NCI-H510A (cell line): ENCODE results near the gene PCARE.

Experiments used
- DNase-seq: peaks from one replicate; lab custom pipeline; 2025; lab: John Stamatoyannopoulos, UW

PCARE gene

GRCh38 chr2:29063056-29063455 is 11.3 kb downstream of the PCARE start:
- no peak for DNase-seq

- no peak for DNase-seq
Measured at GRCh38 chr2:29062371-29062770, 12.0 kb downstream of the PCARE start.

GRCh38 chr2:29061616-29062015 is 12.7 kb downstream of the PCARE start:
- no peak for DNase-seq

DNA sequence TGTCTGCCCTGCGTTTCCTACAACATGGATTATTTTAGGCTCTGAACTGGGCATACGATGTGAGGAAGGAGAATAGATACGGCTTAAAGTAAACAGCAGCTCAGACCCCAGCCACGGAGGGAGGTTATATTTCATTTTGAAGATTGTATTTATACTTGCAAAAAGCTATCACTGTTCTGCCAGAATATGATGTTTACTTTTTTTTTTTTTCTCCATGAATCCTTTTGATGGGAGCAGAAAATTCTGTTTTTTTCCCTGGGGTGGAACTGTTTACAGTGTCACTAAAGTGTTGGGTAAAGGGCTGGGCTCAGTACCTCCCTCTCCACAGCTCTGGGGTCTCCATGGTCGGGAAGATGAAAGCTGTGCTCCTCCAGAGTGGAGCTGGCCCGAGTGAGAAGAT is 13.1 kb downstream of the PCARE start:
- DNase-seq, result no peak

DNA sequence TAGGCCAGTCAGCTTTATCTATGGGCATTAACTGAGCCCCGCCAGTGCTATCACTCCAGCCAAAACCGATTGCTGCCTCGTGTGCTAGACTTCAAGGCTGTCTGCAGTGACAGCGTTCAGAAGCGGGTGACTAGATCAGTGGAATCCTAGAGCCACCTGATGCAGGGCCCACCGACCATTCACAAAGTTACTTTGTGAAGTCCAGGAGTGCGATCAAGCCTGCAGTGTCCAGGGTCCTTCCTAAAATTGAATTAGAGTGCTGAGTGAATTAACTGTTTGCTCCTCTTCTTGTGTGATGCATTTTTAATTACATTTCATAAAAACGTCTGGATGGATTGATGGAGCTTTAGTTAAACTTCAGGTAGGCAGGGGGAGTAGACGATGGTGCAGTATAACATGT is 13.9 kb downstream of the PCARE start:
- no peak for DNase-seq

GRCh38 chr2:29059624-29060023 is 14.7 kb downstream of the PCARE start:
- DNase-seq, result no peak

GRCh38 chr2:29057006-29057405 is 17.3 kb downstream of the PCARE start:
- no peak for DNase-seq

DNA sequence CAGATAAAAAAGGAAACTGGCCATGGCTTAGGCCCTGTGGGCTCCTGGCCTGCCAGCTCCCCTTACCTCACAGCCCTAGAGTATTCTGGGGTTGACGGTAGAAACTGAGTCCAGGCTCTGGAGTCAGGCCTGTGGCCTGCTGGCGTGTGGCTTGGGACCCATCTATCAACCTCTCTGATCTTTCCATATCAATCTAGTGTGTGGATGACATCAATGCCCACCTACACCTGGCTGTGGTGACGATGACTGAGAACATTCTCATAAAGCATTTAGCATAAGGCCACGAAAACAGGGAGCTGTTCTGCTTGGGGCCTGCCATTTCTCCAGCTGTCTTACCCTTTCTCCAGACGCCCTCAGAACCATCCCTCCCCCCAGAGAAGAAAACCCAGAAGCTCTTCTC is 17.9 kb downstream of the PCARE start:
- no peak for DNase-seq

- DNase-seq, result no peak
Measured at GRCh38 chr2:29055601-29056000, 18.7 kb downstream of the PCARE start.

DNA sequence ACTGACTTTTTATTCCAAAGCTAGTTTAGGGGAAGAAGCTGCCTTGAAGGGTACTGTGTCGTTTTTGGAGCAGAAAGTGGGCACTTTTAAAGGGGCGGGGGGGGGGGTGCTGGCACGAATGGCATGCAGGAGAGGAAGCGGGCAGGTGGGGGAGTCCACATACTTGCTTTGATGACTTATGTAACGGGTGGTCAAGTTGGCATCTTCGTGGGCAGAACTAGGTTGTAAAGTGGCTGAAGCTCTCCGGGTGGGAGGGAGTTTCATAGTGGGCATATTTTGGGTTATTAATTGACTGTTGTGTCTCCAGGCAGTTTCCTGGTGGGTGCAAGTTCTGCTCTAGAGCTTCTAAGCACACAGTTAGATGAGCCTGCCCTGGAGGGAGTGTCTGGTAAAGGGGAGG is 19.9 kb downstream of the PCARE start:
- no peak for DNase-seq

GRCh38 chr2:29053670-29054400 is 20.5 kb downstream of the PCARE start:
- no peak for DNase-seq

DNA sequence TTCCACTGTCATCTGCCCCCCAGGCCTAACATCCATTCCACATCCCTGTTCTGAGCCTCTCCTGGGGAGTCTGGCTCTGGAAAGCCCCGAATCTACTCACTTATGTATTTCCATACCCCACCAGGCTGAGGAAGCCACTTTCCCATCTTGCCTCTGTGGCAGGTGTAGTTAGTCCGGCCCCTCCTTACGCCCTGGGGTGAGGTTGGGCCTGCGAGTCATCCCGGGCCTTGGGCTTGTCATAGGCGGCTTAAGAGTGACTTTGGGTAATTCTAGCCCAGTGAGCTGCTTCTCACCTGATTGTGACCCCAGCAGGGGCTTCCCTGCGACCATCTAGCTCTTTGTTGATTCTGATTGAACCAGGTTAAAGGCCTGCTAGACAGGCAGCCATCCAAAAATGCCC is 21.1 kb downstream of the PCARE start:
- no peak for DNase-seq

- DNase-seq, result no peak
Measured at GRCh38 chr2:29052807-29053206, 21.5 kb downstream of the PCARE start.

GRCh38 chr2:29051730-29052129 is 22.6 kb downstream of the PCARE start:
- DNase-seq, result no peak

DNA sequence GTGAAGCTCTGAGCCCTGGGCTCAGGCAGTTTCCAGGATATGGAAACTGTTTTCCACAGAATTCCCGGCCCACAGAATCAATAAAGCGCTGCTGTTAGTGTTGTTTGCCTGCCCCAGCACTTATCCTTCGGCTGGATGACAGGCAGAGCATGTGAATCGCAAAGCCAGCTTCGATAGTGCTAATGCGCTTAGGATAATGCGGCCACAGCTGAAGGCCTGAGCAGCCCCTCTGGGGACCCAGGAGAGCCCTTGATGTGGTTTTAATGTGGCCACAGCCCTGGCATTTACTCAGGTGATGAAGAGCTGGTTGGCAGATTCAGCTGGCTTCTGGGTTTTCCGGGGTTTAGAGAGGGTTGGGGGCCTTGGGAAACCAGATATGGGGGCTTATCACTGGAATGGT is 23.7 kb downstream of the PCARE start:
- DNase-seq, result no peak

GRCh38 chr2:29047083-29047845 is 27.1 kb downstream of the PCARE start:
- peak; percentile 48 for DNase-seq

DNA sequence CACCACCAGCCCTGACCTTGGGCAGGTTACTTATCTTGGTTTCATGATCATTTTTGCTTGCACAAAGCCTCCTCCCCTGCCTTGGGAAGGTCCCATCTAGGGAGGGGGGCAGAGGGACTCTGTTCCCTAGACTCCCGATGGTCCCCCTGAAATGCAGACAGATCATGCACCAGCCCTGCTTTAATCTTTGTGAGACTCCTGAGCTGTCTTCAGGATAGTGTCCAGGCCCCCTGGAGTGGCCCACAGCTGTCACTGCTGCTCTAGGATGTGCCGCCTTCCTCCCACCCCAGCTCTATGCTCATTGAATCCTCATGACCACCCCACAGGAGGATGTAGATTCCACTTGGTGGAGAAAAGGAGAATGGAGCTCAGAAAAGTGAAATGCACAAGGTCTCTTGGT is 28.0 kb downstream of the PCARE start:
- no peak for DNase-seq

GRCh38 chr2:29044459-29044858 is 29.9 kb downstream of the PCARE start:
- no peak for DNase-seq

- no peak for DNase-seq
Measured at GRCh38 chr2:29042561-29043075, 31.7 kb downstream of the PCARE start.

GRCh38 chr2:29041161-29041660 is 33.1 kb downstream of the PCARE start:
- no peak for DNase-seq

- no peak for DNase-seq
Measured at GRCh38 chr2:29040552-29040951, 33.8 kb downstream of the PCARE start.

DNA sequence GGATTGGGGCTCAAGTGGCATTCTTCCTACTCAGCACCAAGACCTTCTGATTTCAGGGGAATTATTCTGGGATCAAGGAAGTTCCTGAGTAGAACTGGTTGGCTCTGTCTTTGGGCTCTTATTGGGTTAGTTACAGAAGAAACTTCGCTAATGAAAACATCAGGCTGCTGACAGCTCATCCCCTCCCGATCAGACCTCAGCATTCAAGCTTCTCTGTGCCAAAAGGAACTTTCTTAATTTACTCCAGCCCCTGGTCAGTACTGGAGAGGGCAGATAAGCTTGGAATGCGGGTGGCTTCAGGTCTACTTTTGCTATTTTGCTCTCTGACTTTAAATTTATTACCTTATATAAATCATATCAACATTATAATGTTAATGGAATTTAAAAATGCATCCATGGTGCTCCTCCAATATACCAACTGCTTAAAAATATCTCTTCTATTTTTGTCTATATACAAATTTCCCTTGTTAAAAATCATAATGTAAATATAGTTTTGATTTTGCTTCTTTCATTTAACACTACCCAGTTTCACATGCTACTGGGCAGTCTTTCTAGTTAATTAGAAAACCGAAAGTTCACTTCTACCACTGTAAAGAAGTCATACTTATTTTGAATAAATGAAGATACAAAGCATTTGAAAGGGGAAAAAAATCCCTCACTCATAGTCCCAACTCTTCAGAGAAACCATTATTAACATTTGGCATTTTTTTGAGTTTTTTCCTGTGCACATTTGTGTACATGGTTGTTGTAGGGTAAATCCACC is 34.4 kb downstream of the PCARE start:
- no peak for DNase-seq
